ENCODE measurements around the gene PIP5K1B.

GRCh38 chr9:69036799-69037198 lies 331.8 kb downstream of the PIP5K1B start:
- no peak for TF ChIP-seq CTCF (IDR thresholded peaks at IDR 0.05; ENCODE audit: borderline replicate concordance, extremely low read depth, low read length, poor library complexity, severe bottlenecking)
- no peak for TF ChIP-seq EZH2 (IDR thresholded peaks at IDR 0.05; ENCODE audit: borderline replicate concordance, low read depth, low read length, severe bottlenecking)
